Measurements from ENCODE around the gene COPS6. TPM values are rescaled to one million over a fixed set of nuclear protein-coding genes. Genes with fewer than 3 reads are reported as not detected.

The COPS6 gene
- total RNA-seq, 4 donors from 2014 or later = 43.7 to 56.4 (median 50.6) TPM

GRCh38 chr7:100107125-100107737 is 18.5 kb downstream of the COPS6 start:
- Histone ChIP-seq H3K27me3 (no peaks in the 10 kb centered on the region), H3K27ac (no peak overlapping the region), H3K36me3 (peaks cover 0 to 92% (median 26%) of the 10 kb centered on the region in 3 donors), H3K9me3 (no peaks in the 10 kb centered on the region), H3K4me3 (no peak overlapping the region), H3K4me1 (peaks cover 0 to 10% (median 6%) of the 10 kb centered on the region in 4 donors)
- no peak for DNase-seq (ENCODE audit: low spot score in 2 of 2)
- WGBS, 2 donors = 73 to 75% methylated on average over 25 of the region's 25 CpGs
- TF ChIP-seq POLR2A (IDR thresholded peaks at IDR 0.05) = no peak
- no peak for TF ChIP-seq CTCF (IDR thresholded peaks at IDR 0.05)

- H3K4me1 ChIP-seq = peaks cover 0 to 3% (median 0%) of the 10 kb centered on the region in 4 donors
- H3K36me3 ChIP-seq = peaks cover 0 to 99% (median 26%) of the 10 kb centered on the region in 3 donors
- no peak for DNase-seq (ENCODE audit: low spot score in 2 of 2)
- WGBS, 2 donors = 69 to 77% methylated on average over 11 of the region's 11 CpGs
- H3K9me3 ChIP-seq = no peaks in the 10 kb centered on the region
- H3K4me3 ChIP-seq = no peak overlapping the region
- H3K27ac ChIP-seq = no peak overlapping the region
- TF ChIP-seq POLR2A (IDR thresholded peaks at IDR 0.05) (no peak), EP300 (IDR thresholded peaks at IDR 0.05) (no peak), CTCF (IDR thresholded peaks at IDR 0.05) (no peak)
- H3K27me3 ChIP-seq = no peaks in the 10 kb centered on the region
Observed at GRCh38 chr7:100107890-100108289, 19.1 kb downstream of the COPS6 start.

GRCh38 chr7:100109521-100110163 is 20.9 kb downstream of the COPS6 start:
- Histone ChIP-seq H3K27me3 (no peaks in the 10 kb centered on the region), H3K36me3 (peaks cover 0 to 98% (median 22%) of the 10 kb centered on the region in 3 donors), H3K4me3 (no peak overlapping the region), H3K9me3 (no peaks in the 10 kb centered on the region), H3K27ac (no peak overlapping the region), H3K4me1 (no peaks in the 10 kb centered on the region)
- no peak for DNase-seq (ENCODE audit: low spot score in 2 of 2)
- WGBS, 2 donors = 76 to 83% methylated on average over 12 of the region's 12 CpGs
- TF ChIP-seq EP300 (IDR thresholded peaks at IDR 0.05) (no peak), POLR2A (IDR thresholded peaks at IDR 0.05) (no peak), CTCF (IDR thresholded peaks at IDR 0.05) (no peak)

- Histone ChIP-seq H3K27me3 (no peaks in the 10 kb centered on the region), H3K4me1 (no peaks in the 10 kb centered on the region), H3K4me3 (no peak overlapping the region), H3K9me3 (no peaks in the 10 kb centered on the region), H3K36me3 (peaks cover 0 to 93% (median 19%) of the 10 kb centered on the region in 3 donors), H3K27ac (no peak overlapping the region)
- DNase-seq (ENCODE audit: low spot score in 2 of 2) = no peak
- TF ChIP-seq POLR2A (IDR thresholded peaks at IDR 0.05) = no peak
- TF ChIP-seq EP300 (IDR thresholded peaks at IDR 0.05) = no peak
- no peak for TF ChIP-seq CTCF (IDR thresholded peaks at IDR 0.05)
- WGBS, 2 donors = 89 to 96% methylated on average over 7 of the region's 7 CpGs
Observed at GRCh38 chr7:100111156-100111555, 22.4 kb downstream of the COPS6 start.

GRCh38 chr7:100111914-100112313 is 23.1 kb downstream of the COPS6 start:
- Histone ChIP-seq H3K9me3 (no peaks in the 10 kb centered on the region), H3K27ac (no peak overlapping the region), H3K36me3 (peaks cover 0 to 86% (median 18%) of the 10 kb centered on the region in 3 donors), H3K4me1 (no peaks in the 10 kb centered on the region), H3K27me3 (no peaks in the 10 kb centered on the region), H3K4me3 (no peak overlapping the region)
- TF ChIP-seq EP300 (IDR thresholded peaks at IDR 0.05) (no peak), CTCF (IDR thresholded peaks at IDR 0.05) (no peak), POLR2A (IDR thresholded peaks at IDR 0.05) (no peak)
- 79 to 86% methylated on average over 12 to 13 of the region's 13 CpGs for WGBS, 2 donors
- DNase-seq (ENCODE audit: low spot score in 2 of 2) = no peak
